SH-SY5Y (cell line): ENCODE results near the gene IDH1.

Experiments used
- GATA2 ChIP-seq: IDR thresholded peaks from 2 replicates; pipeline ENCODE4 v1.6.1; 2011; ENCODE audit warnings: mild to moderate bottlenecking, low read depth, low read length
- GATA3 ChIP-seq: IDR thresholded peaks from 2 replicates; pipeline ENCODE4 v1.6.1; 2011; ENCODE audit warnings: low read depth, mild to moderate bottlenecking, low read length, moderate library complexity

The IDH1 gene

GRCh38 chr2:208268156-208268952 is 13.5 kb upstream of the IDH1 start:
- no peak for TF ChIP-seq GATA2
- no peak for TF ChIP-seq GATA3

- TF ChIP-seq GATA2: no peak
- TF ChIP-seq GATA3: no peak
These were observed 12.1 kb upstream of the IDH1 start for GRCh38 chr2:208266936-208267335.

GRCh38 chr2:208266553-208266893 is 11.7 kb upstream of the IDH1 start:
- TF ChIP-seq GATA3 (no peak), GATA2 (no peak)

GRCh38 chr2:208265801-208266552 is 11.1 kb upstream of the IDH1 start, which contains the start of gene PIKFYVE:
TSS of gene PIKFYVE (plus strand) at chr2:208266255. CDS start at chr2:208271520, 5,265 bp downstream.
- TF ChIP-seq GATA2: peak; percentile 96
- peak; percentile 60; the same call in 1 of the 2 replicates for TF ChIP-seq GATA3

- TF ChIP-seq GATA3 (no peak), GATA2 (no peak)
These were observed 10.5 kb upstream of the IDH1 start for GRCh38 chr2:208265371-208265800.

DNA sequence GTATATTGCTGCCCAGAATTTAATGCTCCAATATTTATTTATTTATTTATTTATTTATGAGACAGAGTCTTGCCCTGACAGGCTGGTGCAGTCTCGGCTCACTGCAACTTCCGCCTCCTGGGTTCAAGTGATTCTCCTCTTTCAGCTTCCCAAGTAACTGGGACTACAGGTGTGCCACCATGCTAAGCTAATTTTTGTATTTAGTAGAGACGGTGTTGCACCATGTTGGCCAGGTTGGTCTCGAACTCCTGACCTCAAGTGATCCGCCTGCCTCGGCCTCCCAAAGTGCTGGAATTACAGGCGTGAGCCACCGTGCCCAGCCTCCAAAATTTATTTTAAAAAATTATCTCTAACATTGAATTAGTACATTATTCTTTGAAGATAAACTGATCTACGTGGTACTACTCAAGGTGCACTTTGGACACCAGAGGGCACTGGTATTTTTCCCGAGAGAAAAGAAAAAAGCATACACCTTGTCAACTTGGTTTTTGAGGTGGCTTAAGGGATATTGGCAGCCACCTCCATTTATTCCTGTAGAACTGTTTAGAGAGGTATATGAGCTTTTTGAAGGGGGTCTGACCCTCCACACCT is 1.4 kb upstream of the IDH1 start:
- TF ChIP-seq GATA3 (no peak), GATA2 (no peak)

DNA sequence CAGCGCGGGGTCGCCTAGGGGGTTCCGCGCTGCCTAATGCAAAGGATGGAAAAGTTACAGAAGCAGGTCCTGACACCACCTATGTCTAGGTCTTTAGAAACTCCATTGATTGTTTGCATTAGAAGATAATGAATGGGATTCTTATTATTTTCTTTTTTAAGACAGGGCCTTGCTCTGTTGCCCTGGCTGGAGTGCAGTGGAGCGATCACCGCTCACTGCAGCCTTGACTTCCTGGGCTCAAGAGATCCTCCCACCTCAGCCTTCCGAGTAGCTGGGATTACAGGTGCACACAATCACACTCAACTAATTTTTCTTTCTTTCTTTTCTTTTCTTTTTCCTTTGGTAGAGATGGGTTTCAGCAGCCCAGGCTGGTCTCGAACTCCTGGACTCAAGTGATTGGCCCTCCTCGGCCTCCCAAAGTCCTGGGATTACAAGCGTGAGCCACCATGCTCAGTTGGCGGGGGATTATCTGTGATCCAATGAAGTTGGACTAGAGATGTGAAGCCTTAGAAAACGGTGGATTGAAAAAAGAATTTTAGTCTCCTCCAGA is 761 bp upstream of the IDH1 start:
- TF ChIP-seq GATA3 (no peak), GATA2 (no peak)

DNA sequence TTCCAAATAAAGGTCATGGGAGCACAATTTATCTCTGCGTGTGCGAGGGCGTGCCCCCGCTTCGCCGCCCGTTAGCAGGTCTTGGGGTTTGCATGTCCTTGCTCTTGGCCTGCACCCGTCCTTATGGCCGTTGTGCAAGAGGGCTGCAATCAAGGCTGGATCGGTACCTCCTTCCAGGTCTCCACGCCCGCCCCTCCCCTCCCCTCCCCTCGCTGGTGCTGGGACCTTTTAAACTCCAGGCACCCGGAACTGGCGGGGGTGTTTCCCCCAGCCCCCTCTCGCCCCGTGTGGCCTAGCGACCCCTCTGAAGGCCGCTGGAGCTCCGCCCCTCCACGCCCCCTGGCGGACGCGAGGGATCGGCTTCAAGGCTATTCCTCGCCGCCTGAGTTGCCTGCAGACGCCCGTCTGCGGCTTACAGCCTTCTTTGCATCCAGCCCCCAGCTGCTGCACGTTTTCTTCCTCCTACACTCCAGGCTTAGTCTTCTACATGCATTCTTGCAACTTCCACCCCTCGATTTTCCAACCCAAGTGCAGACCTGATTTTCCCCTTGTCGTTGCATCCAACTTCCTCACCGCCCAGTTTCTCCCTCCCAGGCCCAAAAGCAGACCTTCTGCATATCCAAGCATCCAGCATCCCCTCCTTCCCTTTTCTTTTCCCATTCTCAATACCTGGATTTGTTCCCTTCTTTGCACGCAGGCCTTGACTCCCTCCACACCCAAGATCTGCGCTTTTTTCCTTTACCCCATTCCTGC is 577 bp downstream of the IDH1 start:
- no peak for TF ChIP-seq GATA3
- TF ChIP-seq GATA2: no peak

DNA sequence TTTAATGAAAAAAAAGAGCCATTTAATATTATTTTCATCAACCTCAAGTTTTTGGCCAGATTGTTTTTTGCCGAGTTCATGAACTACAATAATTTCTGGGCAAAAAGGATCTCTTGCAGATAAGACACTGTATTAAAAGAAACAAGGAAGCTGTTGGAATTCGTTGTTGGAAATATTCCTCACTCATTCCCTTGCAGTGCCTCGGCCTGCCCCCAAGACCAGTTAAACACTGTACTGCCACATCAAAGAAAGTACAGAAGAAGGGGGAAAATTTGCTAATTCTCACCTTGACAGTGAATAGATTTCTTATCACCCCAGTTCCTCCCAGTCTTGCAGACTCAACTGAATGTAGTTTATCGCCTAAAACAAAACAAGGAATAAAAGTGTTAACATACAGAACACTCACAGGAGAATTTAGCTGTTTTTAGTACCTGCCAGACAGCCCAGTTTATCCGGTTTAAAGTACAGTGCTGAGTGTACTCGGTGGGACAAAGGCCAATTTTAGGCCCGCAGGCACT is 1.2 kb downstream of the IDH1 start:
- TF ChIP-seq GATA3 (no peak), GATA2 (no peak)

DNA sequence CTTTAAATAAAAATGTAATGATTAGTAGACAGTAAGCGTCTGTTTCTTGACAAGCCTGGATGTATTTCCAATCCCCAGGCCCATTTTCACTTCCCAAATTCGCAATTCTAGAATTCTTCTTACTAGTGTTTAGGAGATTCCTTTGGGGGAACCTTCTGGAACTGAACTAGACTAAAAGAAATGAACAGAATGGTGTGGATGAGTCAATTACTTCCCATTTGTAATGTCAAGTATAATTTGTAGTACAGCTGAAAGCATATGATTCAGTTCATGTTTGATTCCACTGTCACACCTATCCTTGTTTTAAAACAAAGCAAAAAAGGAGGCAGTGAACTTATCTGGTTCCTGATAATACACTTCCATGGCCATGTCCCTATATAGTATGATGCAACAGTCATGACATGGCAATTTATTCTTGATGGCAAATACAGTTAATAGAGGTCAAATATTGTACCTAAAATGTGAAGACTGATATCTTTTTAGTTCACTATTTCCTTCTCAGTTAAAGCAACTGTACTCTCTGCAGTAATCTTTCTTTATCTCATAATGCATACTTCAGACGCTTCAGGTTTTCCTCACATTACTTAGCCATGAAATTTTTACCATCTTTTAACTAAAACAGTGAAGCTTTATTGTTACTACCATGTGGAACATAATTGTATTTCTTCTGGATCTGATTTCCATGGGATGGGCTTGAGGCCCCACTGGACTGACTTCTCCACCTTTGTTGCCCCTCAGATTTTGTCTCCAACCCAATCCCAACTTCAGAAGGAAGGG is 2.0 kb downstream of the IDH1 start:
- TF ChIP-seq GATA2: no peak
- no peak for TF ChIP-seq GATA3

- no peak for TF ChIP-seq GATA2
- TF ChIP-seq GATA3: no peak
These were observed 3.8 kb downstream of the IDH1 start for GRCh38 chr2:208251098-208251497.

DNA sequence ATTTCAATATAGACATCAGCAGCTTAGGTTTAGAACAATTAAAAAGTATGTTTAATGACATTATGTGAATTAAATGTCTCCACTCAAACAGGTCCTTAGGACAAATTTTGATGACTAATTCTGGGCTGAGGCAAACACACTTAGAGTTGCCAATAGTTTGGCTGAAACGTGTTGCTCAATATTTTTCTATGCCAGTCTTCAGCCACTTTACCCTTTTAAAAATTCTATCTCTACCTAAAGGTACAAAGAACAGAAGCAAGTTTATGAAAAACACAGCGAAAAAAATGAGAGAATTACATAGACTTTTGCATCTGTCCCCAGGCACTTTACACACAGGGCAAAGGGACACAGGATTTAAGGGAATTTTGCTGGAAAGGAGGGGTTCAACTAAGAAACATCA is 4.5 kb downstream of the IDH1 start:
- TF ChIP-seq GATA3: no peak

DNA sequence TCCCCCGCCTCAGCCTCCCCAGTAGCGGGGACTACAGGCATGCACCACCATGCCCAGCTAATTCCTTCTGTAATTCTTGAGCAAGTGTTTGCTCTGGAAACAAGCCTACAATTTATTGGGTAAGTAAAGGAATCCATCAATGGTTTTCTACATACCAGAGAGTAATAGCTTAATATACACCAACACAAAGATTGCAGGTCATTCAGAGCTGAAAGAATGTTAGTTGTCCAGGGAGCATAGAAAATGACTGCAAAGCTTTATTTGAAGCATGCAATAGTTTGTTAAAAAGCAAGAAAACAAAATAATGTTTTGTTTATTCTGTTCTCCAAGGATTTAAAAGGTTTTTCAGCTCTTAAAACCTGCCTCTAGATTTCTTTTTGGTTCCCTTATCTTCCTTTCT is 5.6 kb downstream of the IDH1 start:
- TF ChIP-seq GATA3: no peak
- no peak for TF ChIP-seq GATA2
